ENCODE data around the gene UBR2. TPM values are rescaled to one million over a fixed set of nuclear protein-coding genes. Genes with fewer than 3 reads are reported as not detected.
A peak's percentile ranks its signal among the peaks of the same experiment; 100 is the strongest.

The UBR2 gene
- total and polyA plus RNA-seq, 9 of the 15 experiments (the other 6 are each of a cell fraction or from before 2014, with no cell fraction given) = 9.1 to 38.9 (median 23.4) TPM

DNA sequence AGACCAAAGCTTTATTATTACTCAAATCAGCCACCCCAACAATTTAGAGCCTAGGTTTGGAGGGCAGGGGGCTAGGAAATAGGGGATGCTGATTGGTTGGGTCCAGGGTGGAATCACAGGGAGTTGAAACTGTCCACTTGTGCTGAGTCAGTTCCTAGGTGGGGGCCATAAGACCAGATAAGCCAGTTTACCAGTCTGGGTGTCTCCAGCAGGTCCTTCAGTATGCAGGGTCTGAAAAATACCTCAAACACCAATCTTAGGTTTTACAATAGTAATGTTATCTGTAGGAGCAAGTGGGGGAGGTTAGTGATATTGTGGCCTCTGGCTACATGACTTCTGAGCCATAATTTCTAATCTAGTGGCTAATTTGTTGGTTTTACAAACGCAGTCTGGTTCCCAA lies 63.2 kb downstream of the UBR2 start:
- 0% methylated on average over 1 of the region's 1 CpG for WGBS (ENCODE audit: insufficient coverage, low coverage, missing lambda C conversion rate)
- Histone ChIP-seq H3K4me2 (ENCODE audit: insufficient read depth, low read length) (peak overlapping the region; percentile 51), H3K9ac (ENCODE audit: insufficient read depth in 1 of 2, low read depth in 2 of 2, low read length in 2 of 2) (peak overlapping the region in 1 of 2 experiments; percentile 27; a peak in 1 of 4 replicates), H3K27me3 (ENCODE audit: control insufficient read depth in 2 of 2, insufficient read depth in 2 of 2, low read length in 2 of 2) (no peaks in the 10 kb centered on the region), H3K36me3 (ENCODE audit: control insufficient read depth, insufficient read depth, low read length) (peaks cover 30% of the 10 kb centered on the region; the same call in 2 of the 3 replicates), H4K20me1 (replicated peaks; ENCODE audit: control insufficient read depth, insufficient read depth, low read length) (no peaks in the 10 kb centered on the region), H3K27ac (ENCODE audit: extremely low read depth, low read depth, low read length) (peak overlapping the region; percentile 65), H3K4me1 (replicated peaks in 1 of 2; ENCODE audit: control insufficient read depth in 2 of 2, insufficient read depth in 2 of 2, low read length in 2 of 2) (peaks cover 13 to 18% of the 10 kb centered on the region in 2 experiments), H2AFZ (ENCODE audit: low read depth, low read length) (no peak overlapping the region), H3K9me1 (ENCODE audit: control insufficient read depth, insufficient read depth, low read length) (no peaks in the 10 kb centered on the region), H3K9me3 (replicated peaks; ENCODE audit: control insufficient read depth, insufficient read depth, low read depth, low read length) (no peaks in the 10 kb centered on the region), H3K4me3 (no peak overlapping the region), H3K79me2 (ENCODE audit: control insufficient read depth, insufficient read depth, low read length) (peaks cover 4% of the 10 kb centered on the region; the same call in 1 of the 3 replicates)
- intact Hi-C loops (cut with micrococcal nuclease) = no loop called here
- BruUV-seq (replicated peaks) = no TSS peak
- FAIRE-seq (peak; percentile 92), DNase-seq (ENCODE audit: extremely low read depth in 1 of 4, low spot score in 3 of 4) (peak; percentile 50 to 80 (median 68)), ATAC-seq (peak; percentile 98)
- ChIA-PET CTCF (ENCODE audit: low intra/inter-chr PET ratio) (interaction anchor here (0.6 kb wide), 1 partner anchor 9 kb away, joined by 4 read pairs; no protein-coding TSS in a partner anchor), POLR2A (no interaction called here)
- in situ Hi-C loops (cut with MboI) = no loop called here
- peak; percentile 38; the same call in 1 of the 2 replicates for TF ChIP-seq ZEB2 (IDR thresholded peaks at IDR 0.05)
- peak; percentile 70 for TF ChIP-seq ARID1B (IDR thresholded peaks at IDR 0.05)
- TF ChIP-seq, protein P1, sequence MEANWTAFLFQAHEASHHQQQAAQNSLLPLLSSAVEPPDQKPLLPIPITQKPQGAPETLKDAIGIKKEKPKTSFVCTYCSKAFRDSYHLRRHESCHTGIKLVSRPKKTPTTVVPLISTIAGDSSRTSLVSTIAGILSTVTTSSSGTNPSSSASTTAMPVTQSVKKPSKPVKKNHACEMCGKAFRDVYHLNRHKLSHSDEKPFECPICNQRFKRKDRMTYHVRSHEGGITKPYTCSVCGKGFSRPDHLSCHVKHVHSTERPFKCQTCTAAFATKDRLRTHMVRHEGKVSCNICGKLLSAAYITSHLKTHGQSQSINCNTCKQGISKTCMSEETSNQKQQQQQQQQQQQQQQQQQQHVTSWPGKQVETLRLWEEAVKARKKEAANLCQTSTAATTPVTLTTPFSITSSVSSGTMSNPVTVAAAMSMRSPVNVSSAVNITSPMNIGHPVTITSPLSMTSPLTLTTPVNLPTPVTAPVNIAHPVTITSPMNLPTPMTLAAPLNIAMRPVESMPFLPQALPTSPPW (CRISPR knock-in tag; IDR thresholded peaks at IDR 0.05) = peak; percentile 32; the same call in 1 of the 2 replicates
- no peak for TF ChIP-seq GABPA (tag; conservative IDR thresholded peaks at IDR 0.05; ENCODE audit: low read depth)
- TF ChIP-seq, protein P2, sequence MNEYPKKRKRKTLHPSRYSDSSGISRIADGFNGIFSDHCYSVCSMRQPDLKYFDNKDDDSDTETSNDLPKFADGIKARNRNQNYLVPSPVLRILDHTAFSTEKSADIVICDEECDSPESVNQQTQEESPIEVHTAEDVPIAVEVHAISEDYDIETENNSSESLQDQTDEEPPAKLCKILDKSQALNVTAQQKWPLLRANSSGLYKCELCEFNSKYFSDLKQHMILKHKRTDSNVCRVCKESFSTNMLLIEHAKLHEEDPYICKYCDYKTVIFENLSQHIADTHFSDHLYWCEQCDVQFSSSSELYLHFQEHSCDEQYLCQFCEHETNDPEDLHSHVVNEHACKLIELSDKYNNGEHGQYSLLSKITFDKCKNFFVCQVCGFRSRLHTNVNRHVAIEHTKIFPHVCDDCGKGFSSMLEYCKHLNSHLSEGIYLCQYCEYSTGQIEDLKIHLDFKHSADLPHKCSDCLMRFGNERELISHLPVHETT (CRISPR knock-in tag; conservative IDR thresholded peaks at IDR 0.05 in 1 of 2, IDR thresholded peaks at IDR 0.05 in 1 of 2) = no peak
- TF ChIP-seq MAFG (tag; conservative IDR thresholded peaks at IDR 0.05) = peak; percentile 89
- TF ChIP-seq MAFK (IDR thresholded peaks at IDR 0.05; ENCODE audit: low read length) = peak; percentile 86
- TF ChIP-seq, protein P3, sequence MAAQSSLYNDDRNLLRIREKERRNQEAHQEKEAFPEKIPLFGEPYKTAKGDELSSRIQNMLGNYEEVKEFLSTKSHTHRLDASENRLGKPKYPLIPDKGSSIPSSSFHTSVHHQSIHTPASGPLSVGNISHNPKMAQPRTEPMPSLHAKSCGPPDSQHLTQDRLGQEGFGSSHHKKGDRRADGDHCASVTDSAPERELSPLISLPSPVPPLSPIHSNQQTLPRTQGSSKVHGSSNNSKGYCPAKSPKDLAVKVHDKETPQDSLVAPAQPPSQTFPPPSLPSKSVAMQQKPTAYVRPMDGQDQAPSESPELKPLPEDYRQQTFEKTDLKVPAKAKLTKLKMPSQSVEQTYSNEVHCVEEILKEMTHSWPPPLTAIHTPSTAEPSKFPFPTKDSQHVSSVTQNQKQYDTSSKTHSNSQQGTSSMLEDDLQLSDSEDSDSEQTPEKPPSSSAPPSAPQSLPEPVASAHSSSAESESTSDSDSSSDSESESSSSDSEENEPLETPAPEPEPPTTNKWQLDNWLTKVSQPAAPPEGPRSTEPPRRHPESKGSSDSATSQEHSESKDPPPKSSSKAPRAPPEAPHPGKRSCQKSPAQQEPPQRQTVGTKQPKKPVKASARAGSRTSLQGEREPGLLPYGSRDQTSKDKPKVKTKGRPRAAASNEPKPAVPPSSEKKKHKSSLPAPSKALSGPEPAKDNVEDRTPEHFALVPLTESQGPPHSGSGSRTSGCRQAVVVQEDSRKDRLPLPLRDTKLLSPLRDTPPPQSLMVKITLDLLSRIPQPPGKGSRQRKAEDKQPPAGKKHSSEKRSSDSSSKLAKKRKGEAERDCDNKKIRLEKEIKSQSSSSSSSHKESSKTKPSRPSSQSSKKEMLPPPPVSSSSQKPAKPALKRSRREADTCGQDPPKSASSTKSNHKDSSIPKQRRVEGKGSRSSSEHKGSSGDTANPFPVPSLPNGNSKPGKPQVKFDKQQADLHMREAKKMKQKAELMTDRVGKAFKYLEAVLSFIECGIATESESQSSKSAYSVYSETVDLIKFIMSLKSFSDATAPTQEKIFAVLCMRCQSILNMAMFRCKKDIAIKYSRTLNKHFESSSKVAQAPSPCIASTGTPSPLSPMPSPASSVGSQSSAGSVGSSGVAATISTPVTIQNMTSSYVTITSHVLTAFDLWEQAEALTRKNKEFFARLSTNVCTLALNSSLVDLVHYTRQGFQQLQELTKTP (IDR thresholded peaks at IDR 0.05; ENCODE audit: low read depth in 1 of 2, partially characterized antibody in 2 of 2) = peak in 1 of 2 experiments; percentile 29
- TF ChIP-seq MTA2 (IDR thresholded peaks at IDR 0.05; ENCODE audit: low read depth) = 0 out of 2 replicates have a peak, but pooled peaks have one; percentile 5
- peak; percentile 27 for TF ChIP-seq NFYB (IDR thresholded peaks at IDR 0.05; ENCODE audit: extremely low read depth, insufficient read length)
- TF ChIP-seq, protein P4, sequence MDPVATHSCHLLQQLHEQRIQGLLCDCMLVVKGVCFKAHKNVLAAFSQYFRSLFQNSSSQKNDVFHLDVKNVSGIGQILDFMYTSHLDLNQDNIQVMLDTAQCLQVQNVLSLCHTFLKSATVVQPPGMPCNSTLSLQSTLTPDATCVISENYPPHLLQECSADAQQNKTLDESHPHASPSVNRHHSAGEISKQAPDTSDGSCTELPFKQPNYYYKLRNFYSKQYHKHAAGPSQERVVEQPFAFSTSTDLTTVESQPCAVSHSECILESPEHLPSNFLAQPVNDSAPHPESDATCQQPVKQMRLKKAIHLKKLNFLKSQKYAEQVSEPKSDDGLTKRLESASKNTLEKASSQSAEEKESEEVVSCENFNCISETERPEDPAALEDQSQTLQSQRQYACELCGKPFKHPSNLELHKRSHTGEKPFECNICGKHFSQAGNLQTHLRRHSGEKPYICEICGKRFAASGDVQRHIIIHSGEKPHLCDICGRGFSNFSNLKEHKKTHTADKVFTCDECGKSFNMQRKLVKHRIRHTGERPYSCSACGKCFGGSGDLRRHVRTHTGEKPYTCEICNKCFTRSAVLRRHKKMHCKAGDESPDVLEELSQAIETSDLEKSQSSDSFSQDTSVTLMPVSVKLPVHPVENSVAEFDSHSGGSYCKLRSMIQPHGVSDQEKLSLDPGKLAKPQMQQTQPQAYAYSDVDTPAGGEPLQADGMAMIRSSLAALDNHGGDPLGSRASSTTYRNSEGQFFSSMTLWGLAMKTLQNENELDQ (CRISPR knock-in tag; IDR thresholded peaks at IDR 0.05; ENCODE audit: borderline replicate concordance) = no peak
- no peak for TF ChIP-seq ZC3H4 (CRISPR knock-in tag; IDR thresholded peaks at IDR 0.05; ENCODE audit: borderline replicate concordance)
